Stimulated activated CD4-positive, alpha-beta T cell treated with anti-CD3 and anti-CD28 coated beads, TNF-alpha, amount 100 ng/mL, for 4 hours (primary cell): Measurements from ENCODE around the gene PLEKHF1.
"Not testable (repeated sequence)": the region's sequence is repeated elsewhere in the genome, so short reads cannot be mapped to it uniquely, and the experiment has no call there.

ENCODE experiments used
- DNase-seq, 3 experiments: peaks; one replicate each; pipeline ENCODE4 v3.0.0-alpha.2; 2020; ENCODE audit warnings: low read depth in 3 of 3

The PLEKHF1 gene

GRCh38 chr19:29663861-29664752, 1.2 kb upstream of the PLEKHF1 start:
- no peak for DNase-seq

DNA sequence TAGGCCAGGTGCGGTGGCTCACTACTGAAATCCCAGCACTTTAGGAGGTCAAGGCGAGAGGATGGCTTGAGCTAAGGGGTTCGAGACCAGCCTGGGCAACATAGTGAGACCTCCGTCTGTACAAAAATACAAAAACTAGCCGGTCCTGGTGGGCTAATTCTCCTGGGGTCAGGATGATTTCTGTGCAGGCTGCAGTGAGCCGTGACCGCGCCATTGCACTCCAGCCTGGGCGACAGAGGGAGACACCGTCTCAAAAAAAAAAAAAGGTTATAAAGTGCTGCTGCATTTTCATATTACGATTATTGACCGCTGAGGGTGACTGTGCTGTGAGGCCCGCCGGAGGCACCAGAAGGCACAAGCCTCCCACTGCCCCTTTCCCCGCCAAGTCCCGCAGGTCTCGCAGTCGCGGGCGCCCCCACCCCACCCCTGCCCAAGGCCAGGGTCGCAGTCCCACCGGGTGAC, 477 bp upstream of the PLEKHF1 start:
- DNase-seq: no peak

DNA sequence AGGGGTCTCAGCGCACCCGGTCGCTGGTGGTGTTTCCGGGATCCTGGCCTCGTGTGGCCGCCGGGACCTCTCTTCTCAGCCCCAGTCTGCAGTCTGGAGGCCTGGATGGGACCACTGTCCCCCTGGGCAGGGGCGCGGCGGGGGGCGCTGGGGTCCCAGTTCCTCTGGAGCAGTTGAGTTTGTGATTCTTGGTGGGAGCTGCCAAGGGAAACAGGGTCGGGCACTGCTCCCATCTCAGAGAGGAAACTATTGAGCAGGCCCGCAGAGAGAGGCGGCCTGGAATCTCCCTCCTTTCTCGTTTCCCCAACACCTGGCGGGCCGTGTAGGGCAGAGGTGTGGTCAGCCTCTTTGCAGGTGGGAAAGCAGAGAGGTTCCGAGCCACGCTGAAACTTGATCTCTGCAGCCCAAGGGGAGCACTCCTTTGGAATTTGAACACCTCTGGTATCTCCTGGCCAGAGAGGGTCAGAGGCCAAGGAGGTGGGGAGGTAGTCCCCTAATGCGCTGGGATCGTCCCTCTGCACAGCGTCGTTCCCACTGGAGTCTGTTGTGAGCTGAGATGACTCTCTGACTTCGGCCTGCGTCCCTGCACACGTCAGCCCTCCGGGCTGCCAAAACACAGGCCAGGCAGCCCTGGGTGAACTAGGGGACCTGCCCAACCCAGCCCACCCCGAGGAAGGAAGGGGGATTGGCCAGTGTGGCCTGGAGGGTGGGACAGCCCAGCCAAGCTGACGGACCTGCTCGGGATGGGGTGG, 741 bp downstream of the PLEKHF1 start:
- no peak for DNase-seq

GRCh38 chr19:29666578-29667386, 1.5 kb downstream of the PLEKHF1 start:
- DNase-seq: no peak

DNA sequence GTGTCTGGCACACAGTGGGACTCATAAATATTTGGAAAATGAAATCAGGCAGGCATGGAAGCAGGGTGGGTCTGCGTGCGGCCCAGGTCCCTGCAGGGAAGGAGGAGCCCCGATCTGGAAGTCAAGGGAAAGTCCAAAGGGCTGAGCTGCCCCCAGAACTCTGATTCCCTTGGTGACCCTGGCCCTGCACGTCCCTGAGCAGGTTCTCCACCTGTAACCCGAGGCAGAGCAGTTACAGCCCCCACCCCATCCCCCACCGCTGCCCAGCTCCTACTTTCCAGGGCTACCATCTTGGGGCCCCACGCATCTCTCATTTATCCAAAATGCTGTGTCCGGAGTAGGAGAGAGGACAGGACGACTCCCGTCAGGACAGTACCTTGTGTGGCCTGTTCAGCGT, 2.1 kb downstream of the PLEKHF1 start:
- DNase-seq: no peak

DNA sequence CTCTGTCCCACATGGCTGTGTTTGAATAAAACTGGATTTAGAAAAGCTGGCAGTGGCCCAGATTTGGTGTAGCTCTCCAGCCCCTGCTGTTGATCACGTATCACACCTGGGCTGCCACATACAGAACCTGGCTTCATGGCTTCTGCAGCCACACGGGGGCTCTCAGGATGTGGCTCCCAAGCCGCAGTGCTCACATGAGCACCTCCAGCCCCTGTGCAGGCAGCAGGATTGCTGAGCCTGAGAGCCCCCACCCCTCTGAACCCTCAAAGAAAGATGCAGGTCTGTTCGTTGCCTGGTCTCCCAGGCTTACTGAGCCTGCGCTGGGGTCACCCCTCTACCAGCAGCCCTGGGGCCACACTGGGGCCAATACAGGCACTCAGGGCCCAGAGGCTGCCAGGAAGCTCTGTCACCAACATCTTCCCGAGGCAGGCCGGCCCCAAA, 2.7 kb downstream of the PLEKHF1 start:
- no peak for DNase-seq

- DNase-seq: no peak
These were observed 3.7 kb downstream of the PLEKHF1 start for GRCh38 chr19:29668746-29669609.

GRCh38 chr19:29670255-29670654, 5.0 kb downstream of the PLEKHF1 start:
- DNase-seq: no peak

- not testable (repeated sequence) for DNase-seq
These were observed 5.7 kb downstream of the PLEKHF1 start for GRCh38 chr19:29671026-29671392.

GRCh38 chr19:29671393-29672160, 6.3 kb downstream of the PLEKHF1 start:
- peak; percentile 60 to 82 (median 76) for DNase-seq

- DNase-seq: no peak
These were observed 7.2 kb downstream of the PLEKHF1 start for GRCh38 chr19:29672319-29672932.

DNA sequence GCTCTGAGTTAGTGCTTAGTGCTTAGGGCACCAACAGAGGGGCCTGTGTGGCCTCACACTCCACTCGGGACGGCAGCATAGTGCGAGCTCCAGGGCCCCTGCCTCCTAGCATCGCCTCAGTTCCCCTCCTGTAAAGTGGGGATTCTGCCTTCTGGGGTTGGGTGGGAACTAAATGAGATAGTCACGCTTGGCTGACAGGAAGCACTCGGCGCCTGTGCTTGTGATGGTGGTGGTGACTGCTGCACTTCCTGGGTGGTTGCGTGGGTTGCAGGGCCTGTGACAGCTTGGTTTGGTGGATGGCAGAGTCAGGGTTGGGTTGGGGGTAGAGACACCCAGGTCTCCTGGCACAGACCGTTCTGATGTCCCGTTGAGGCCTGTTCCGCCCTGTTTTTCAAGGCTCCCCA, 7.7 kb downstream of the PLEKHF1 start:
- peak; percentile 68 to 85 (median 78) for DNase-seq

DNA sequence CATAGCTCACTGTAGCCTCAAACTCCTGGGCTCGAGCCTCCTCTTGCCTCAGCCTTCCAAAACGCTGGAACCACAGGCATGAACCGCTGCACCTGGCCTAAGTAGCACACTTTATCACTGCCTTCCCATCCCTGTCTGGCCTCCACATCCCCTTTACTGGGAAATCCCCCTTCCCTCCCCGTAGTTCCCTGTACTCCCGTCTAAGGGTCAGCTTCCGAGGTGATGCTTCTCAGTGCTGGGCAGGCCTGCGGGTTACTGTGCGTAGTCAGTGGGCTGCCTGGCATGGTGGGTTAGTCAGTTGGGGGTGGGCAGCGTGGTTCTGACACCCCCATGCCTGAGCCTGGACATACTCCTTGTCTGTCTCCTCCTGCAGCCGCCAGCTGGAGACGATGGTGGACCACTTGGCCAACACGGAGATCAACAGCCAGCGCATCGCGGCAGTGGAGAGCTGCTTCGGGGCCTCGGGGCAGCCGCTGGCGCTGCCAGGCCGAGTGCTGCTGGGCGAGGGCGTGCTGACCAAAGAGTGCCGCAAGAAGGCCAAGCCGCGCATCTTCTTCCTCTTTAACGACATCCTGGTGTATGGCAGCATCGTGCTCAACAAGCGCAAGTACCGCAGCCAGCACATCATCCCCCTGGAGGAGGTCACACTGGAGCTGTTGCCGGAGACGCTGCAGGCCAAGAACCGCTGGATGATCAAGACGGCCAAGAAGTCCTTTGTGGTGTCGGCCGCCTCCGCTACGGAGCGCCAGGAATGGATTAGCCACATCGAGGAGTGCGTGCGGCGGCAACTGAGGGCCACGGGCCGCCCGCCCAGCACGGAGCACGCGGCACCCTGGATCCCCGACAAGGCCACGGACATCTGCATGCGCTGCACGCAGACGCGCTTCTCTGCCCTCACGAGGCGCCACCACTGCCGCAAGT, 8.4 kb downstream of the PLEKHF1 start:
- no peak for DNase-seq

DNA sequence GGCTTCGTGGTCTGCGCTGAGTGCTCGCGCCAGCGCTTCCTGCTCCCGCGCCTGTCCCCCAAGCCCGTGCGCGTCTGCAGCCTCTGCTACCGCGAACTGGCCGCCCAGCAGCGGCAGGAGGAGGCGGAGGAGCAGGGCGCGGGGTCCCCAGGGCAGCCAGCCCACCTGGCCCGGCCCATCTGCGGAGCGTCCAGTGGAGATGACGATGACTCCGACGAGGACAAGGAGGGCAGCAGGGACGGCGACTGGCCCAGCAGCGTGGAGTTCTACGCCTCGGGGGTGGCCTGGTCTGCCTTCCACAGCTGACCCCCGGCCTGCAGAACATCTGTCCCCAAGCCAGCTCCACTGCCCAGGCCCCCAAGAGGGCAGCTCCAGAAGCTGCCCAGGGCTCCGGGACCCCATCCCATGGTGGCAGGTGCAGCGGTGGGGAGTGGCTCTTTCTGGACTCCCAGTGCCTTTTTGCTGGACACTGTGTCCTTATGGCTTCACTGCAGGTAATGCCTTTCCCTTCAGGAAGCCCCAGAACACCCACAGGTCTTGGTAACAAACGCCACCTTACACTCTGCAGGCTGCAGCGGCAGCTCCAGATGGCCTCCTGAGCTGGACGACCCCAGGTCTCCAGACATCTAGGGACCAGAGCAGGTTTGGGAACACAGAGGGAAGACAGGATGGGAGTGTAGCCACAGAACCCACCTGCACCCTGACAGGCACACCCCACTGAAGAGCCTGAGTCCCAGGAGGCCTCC, 9.3 kb downstream of the PLEKHF1 start:
- DNase-seq: no peak

DNA sequence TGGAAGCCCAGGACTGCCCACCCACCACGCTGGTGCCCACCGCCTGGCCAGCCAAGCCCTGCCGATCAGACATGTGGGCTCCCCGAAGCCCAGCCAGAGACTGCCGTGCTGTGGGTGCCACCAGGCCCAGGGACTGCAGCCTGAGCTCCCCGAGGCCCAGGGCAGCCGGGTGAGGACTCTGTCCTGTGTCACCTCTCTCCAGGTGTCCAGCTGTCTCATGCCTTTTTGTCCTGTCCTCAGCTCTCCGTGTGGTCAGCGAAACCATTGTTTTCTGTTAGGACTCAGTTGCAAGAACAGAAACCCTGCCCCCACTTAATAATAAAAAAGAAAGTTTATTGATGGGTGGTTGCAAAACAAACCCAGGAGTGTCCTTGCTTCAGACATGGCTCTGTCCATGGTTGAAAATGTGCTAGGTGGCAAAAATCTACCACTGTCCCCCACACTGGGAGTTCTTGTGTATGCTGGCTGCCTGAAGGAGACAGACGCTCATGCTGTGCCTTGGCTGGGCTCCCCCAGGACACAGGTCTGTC, 9.9 kb downstream of the PLEKHF1 start:
- no peak for DNase-seq

DNA sequence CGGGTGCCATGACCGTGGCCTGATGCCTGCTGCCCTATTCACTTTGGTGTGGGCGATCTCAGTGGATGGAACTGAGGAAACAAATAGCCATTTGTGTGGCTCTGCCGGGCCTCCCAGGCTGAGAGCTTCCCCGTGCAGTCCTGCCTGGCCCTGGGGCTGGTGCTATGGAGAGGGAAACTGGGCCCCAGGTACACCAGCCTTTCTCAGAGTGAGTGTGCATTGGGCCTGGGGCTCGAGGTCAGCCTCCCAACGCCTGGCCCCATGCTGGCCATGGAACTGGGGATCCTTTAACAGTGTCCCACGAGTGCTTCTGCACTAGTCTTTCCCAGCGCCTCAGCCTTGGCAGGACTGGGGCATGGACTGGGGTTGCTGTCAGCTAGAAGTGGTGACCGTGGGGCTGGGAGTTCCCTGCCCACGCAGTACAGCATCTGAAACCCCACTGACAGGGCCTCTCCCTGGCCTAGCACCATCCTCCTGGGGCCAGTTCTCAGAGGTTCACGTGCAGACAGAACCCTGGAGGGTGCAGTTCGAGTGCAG, 10.5 kb downstream of the PLEKHF1 start:
- DNase-seq: no peak

DNA sequence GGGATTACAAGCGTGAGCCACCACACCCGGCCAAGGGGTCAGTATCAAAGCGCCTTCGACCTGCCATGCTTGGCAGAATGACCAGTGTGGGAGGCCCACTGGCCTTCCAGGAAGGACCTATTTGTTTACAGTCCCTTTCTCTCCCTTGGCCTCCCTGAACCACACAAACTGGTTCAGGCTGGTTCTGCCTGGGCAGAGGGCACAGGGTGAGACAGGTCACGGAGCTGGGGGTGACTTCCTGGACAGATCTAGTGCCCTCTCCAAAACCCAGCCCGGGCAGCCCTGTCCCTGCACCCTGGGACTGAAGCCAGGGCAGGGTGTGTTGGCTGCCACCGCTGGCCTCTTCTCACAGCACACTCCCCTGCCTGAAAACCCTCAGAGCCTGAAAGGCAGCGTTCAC, 11.3 kb downstream of the PLEKHF1 start:
- no peak for DNase-seq
